Activated naive CD8-positive, alpha-beta T cell treated with anti-CD3 and anti-CD28 coated beads for 36 hours (primary cell): ENCODE measurements around the gene ADCY5. TPM values are rescaled to one million over a fixed set of nuclear protein-coding genes. Genes with fewer than 3 reads are reported as not detected.
"Not testable (repeated sequence)": the region's sequence is repeated elsewhere in the genome, so short reads cannot be mapped to it uniquely, and the experiment has no call there.

Source experiments
- DNase-seq: peaks from one replicate; pipeline ENCODE4 v3.0.0; 2021
- H3K27ac Mint-ChIP-seq: one replicate; pipeline ENCODE4 v1.8.0; 2022; ENCODE audit warnings: mild to moderate bottlenecking, moderate library complexity, mixed read lengths
- H3K27me3 Mint-ChIP-seq: one replicate; pipeline ENCODE4 v1.8.0; 2022; ENCODE audit warnings: mild to moderate bottlenecking, mixed read lengths
- H3K36me3 Mint-ChIP-seq: one replicate; pipeline ENCODE4 v1.8.0; 2021; ENCODE audit warnings: mild to moderate bottlenecking, mixed read lengths
- H3K4me1 Mint-ChIP-seq: one replicate; pipeline ENCODE4 v1.8.0; 2021; ENCODE audit warnings: mixed read lengths
- H3K4me3 Mint-ChIP-seq: one replicate; pipeline ENCODE4 v1.8.0; 2022; ENCODE audit warnings: mild to moderate bottlenecking, moderate library complexity, mixed read lengths
- H3K9me3 Mint-ChIP-seq: one replicate; pipeline ENCODE4 v1.8.0; 2022; ENCODE audit warnings: mixed read lengths
- total RNA-seq, 2 experiments: library from RNA; stranded (reverse); gene quantifications; one replicate each; pipeline ENCODE4 v1.2.3, GENCODE V29; 2021

ADCY5 gene
- total RNA-seq = not detected

DNA sequence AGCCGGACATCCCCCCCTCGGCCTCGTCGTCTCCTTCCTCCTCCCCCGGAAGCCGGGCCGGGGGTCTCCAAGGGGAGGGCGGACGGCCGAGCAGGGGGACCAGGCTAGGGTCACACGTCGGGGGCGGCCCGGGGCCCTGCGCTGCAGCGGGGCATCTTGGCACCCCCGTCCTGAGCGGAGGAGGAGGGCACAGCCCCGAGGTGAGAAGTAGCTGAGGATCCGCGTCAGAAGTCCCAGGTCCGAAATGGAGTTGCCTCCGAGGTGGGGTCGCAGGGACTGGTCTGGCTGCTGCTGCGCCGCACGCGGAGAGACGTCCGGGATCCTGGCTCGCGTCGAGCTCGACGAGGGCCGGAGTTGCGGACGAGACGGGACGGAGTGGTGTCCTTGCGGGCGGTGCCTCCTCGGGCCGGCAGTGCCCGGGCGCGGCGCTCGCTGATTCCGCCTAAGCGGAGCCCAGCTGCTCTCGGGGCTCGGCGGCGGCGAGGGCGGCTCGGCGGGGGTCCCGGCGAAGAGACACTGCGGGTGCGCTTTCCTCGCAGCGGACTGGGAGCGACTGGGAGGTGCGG is at the start of gene ADCY5:
ADCY5 (minus strand) TSS at position 555 of the 566 bp plus-strand sequence; CDS start at position 10, 545 bp downstream.
- peak; percentile 17 for DNase-seq
- Mint-ChIP-seq H3K27ac (no peak within 1 kb of the TSS), H3K9me3 (no peaks in the 10 kb centered on the region), H3K36me3 (no peaks in the 10 kb centered on the region), H3K4me1 (no peaks in the 10 kb centered on the region), H3K4me3 (peak within 1 kb of the TSS; percentile 42), H3K27me3 (peaks cover 60% of the 10 kb centered on the region)

GRCh38 chr3:123493912-123494311 is 45.0 kb upstream of the ADCY5 start:
- DNase-seq = no peak
- Mint-ChIP-seq H3K4me3 (no peak overlapping the region), H3K27ac (no peak overlapping the region), H3K9me3 (no peaks in the 10 kb centered on the region), H3K36me3 (peaks cover 4% of the 10 kb centered on the region), H3K27me3 (no peaks in the 10 kb centered on the region), H3K4me1 (no peaks in the 10 kb centered on the region)

DNA sequence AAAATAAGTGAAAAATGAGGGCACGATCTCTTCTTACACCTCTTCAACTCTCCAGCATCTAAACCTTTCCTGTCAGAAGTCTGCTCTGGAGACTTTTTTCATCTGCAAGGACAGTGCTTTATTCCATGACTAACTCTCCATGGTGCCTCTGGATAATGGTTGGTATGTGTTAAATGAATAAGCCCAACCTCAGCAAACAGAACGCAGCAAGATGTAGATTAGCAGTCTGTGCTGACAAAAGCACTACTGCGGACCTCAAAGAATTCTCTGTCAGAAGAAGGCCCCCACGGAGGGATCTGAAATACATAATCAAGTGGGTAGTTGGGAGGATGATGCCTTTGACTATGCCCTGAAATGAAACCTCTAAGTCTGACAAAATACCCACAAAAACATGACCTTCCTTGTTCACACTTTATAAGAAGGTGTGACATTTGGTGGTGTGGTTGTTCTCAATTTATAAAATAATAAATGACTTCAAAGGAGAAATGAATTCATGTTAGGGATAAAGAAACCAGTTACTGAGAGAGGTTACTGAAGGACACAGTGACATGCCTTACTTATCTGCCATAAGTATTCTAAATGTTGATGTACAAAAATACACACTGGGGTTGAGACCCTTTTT is 43.2 kb upstream of the ADCY5 start:
- no peak overlapping the region for H3K4me3 Mint-ChIP-seq
- no peak overlapping the region for H3K27ac Mint-ChIP-seq
- H3K4me1 Mint-ChIP-seq = no peaks in the 10 kb centered on the region
- H3K9me3 Mint-ChIP-seq = no peaks in the 10 kb centered on the region
- no peaks in the 10 kb centered on the region for H3K27me3 Mint-ChIP-seq
- no peak for DNase-seq
- H3K36me3 Mint-ChIP-seq = peaks cover 4% of the 10 kb centered on the region

- peaks cover 4% of the 10 kb centered on the region for H3K36me3 Mint-ChIP-seq
- H3K27ac Mint-ChIP-seq = no peak overlapping the region
- no peaks in the 10 kb centered on the region for H3K27me3 Mint-ChIP-seq
- peak; percentile 40 for DNase-seq
- H3K4me3 Mint-ChIP-seq = no peak overlapping the region
- H3K4me1 Mint-ChIP-seq = no peaks in the 10 kb centered on the region
- H3K9me3 Mint-ChIP-seq = no peaks in the 10 kb centered on the region
These were observed 40.6 kb upstream of the ADCY5 start for GRCh38 chr3:123489400-123490004.

- no peak for DNase-seq
- Mint-ChIP-seq H3K36me3 (peaks cover 4% of the 10 kb centered on the region), H3K27ac (no peak overlapping the region), H3K9me3 (no peaks in the 10 kb centered on the region), H3K4me3 (no peak overlapping the region), H3K4me1 (no peaks in the 10 kb centered on the region), H3K27me3 (no peaks in the 10 kb centered on the region)
These were observed 39.9 kb upstream of the ADCY5 start for GRCh38 chr3:123488645-123489347.

DNA sequence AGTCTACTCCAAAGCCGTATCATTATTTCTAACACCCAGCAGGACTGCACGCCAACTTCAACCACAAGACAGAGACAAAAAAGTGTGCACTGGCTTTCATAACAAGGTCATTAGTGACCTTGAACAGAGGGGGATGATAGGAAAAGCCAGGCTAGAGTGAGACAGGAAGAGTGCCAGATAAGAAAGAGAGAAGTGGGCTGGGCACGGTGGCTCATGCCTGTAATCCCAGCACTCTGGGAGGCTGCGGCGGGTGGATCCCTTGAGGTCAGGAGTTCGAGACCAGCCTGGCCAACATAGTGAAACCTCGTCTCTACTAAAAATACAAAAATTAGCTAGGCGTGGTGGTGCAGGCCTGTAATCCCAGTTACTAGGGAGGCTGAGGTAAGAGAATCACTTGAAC is 38.2 kb upstream of the ADCY5 start:
- not testable (repeated sequence) for H3K36me3 Mint-ChIP-seq, H3K4me1 Mint-ChIP-seq, H3K27ac Mint-ChIP-seq, DNase-seq, H3K4me3 Mint-ChIP-seq, H3K9me3 Mint-ChIP-seq, H3K27me3 Mint-ChIP-seq

- no peak for DNase-seq
- no peak overlapping the region for H3K4me3 Mint-ChIP-seq
- H3K4me1 Mint-ChIP-seq = no peaks in the 10 kb centered on the region
- H3K36me3 Mint-ChIP-seq = peaks cover 3% of the 10 kb centered on the region
- H3K27ac Mint-ChIP-seq = no peak overlapping the region
- H3K27me3 Mint-ChIP-seq = no peaks in the 10 kb centered on the region
- H3K9me3 Mint-ChIP-seq = no peaks in the 10 kb centered on the region
These were observed 37.6 kb upstream of the ADCY5 start for GRCh38 chr3:123486460-123486859.

GRCh38 chr3:123485551-123485950 is 36.7 kb upstream of the ADCY5 start:
- no peak overlapping the region for H3K27ac Mint-ChIP-seq
- no peak overlapping the region for H3K4me3 Mint-ChIP-seq
- DNase-seq = no peak
- no peaks in the 10 kb centered on the region for H3K9me3 Mint-ChIP-seq
- H3K4me1 Mint-ChIP-seq = no peaks in the 10 kb centered on the region
- H3K36me3 Mint-ChIP-seq = no peaks in the 10 kb centered on the region
- no peaks in the 10 kb centered on the region for H3K27me3 Mint-ChIP-seq

DNA sequence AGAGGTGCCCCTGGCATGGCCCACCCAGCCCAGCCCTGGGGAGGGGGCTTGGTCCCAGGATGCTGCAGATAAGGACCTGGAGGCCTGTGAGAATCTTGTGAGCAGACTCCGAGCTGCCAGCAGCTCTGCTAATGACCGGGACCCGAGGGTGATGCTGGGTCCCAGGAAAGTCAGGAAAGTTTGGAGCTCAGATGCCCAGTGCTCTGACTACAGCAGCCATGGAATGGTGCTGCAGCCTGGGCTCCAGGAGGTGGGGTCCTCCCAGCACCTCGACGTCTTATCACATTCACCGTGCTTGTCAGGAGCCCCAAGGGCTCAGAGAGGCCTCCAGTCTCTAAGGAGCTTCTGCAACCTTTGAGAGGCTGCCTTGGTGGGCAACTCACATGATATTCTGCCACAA is 34.3 kb upstream of the ADCY5 start:
- H3K36me3 Mint-ChIP-seq = no peaks in the 10 kb centered on the region
- H3K4me1 Mint-ChIP-seq = no peaks in the 10 kb centered on the region
- H3K27ac Mint-ChIP-seq = no peak overlapping the region

GRCh38 chr3:123481722-123482457 is 33.0 kb upstream of the ADCY5 start:
- Mint-ChIP-seq H3K27ac (no peak overlapping the region), H3K36me3 (no peaks in the 10 kb centered on the region), H3K9me3 (no peaks in the 10 kb centered on the region), H3K27me3 (peaks cover 8% of the 10 kb centered on the region), H3K4me1 (no peaks in the 10 kb centered on the region), H3K4me3 (no peak overlapping the region)
- DNase-seq = no peak

More for the DNA sequence above, 34.3 kb upstream of the ADCY5 start:
- Mint-ChIP-seq H3K9me3 (no peaks in the 10 kb centered on the region), H3K27me3 (peaks cover 5% of the 10 kb centered on the region), H3K4me3 (no peak overlapping the region)
- DNase-seq = no peak

DNA sequence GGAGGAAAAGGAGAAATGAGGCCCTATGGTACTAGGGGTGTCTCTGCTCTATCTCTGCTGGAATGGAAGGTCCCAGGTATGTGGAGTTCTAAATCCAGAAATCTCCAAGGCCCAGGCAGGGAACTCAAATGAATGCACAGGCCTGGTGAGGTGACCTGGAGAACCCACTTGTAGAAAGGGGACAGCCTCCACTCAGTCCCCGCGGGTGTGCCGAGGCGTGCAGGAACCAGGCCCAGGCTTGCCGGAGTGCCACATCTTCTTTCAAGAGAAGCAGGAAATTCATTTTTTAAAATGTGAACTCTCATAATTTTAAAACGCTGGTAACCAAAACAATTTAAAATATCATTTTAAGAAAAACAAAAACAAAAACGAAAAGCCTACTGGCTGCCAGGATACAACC is 32.2 kb upstream of the ADCY5 start:
- H3K27ac Mint-ChIP-seq = no peak overlapping the region
- no peak for DNase-seq
- H3K36me3 Mint-ChIP-seq = no peaks in the 10 kb centered on the region
- no peak overlapping the region for H3K4me3 Mint-ChIP-seq
- H3K9me3 Mint-ChIP-seq = no peaks in the 10 kb centered on the region
- H3K4me1 Mint-ChIP-seq = no peaks in the 10 kb centered on the region
- H3K27me3 Mint-ChIP-seq = peaks cover 15% of the 10 kb centered on the region

DNA sequence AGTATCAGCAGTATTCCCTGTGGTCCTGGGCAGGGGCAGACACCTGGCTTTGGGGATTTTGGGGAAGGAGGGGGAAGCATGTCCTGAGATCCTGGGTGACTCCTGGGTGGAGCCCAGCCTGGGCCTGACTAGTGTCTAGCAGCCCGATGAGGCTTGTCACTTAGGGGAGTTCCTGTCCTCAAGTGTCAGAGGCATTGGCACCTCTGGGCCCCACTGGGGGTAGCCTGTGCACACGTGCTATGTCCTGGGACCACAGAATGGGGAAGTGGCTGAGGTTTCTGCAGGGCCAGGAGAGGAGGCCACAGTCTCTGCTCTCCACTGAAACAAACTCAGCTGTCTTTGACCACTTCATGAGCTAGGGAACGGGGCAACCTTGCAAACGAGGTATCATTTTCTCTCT is 31.5 kb upstream of the ADCY5 start:
- Mint-ChIP-seq H3K9me3 (no peaks in the 10 kb centered on the region), H3K27ac (no peak overlapping the region), H3K27me3 (peaks cover 20% of the 10 kb centered on the region), H3K4me1 (no peaks in the 10 kb centered on the region), H3K4me3 (no peak overlapping the region), H3K36me3 (no peaks in the 10 kb centered on the region)
- no peak for DNase-seq

GRCh38 chr3:123479891-123480290 is 31.0 kb upstream of the ADCY5 start:
- DNase-seq = no peak
- no peak overlapping the region for H3K27ac Mint-ChIP-seq
- peaks cover 25% of the 10 kb centered on the region for H3K27me3 Mint-ChIP-seq
- no peaks in the 10 kb centered on the region for H3K36me3 Mint-ChIP-seq
- no peaks in the 10 kb centered on the region for H3K4me1 Mint-ChIP-seq
- H3K4me3 Mint-ChIP-seq = no peak overlapping the region
- no peaks in the 10 kb centered on the region for H3K9me3 Mint-ChIP-seq

- Mint-ChIP-seq H3K4me1 (no peaks in the 10 kb centered on the region), H3K9me3 (no peaks in the 10 kb centered on the region), H3K4me3 (no peak overlapping the region), H3K36me3 (no peaks in the 10 kb centered on the region), H3K27me3 (peaks cover 25% of the 10 kb centered on the region), H3K27ac (no peak overlapping the region)
- DNase-seq = no peak
These were observed 29.4 kb upstream of the ADCY5 start for GRCh38 chr3:123478314-123478713.
